Activated T-cell treated with anti-CD3 and anti-CD28 coated beads, Interleukin-2, amount 50 U/mL, for 24 hours (primary cell): ENCODE results near the gene GABRG2.

Experiments
- DNase-seq: peaks from one replicate; pipeline ENCODE4 v3.0.0-alpha.2; 2020
- H3K27ac Mint-ChIP-seq: 2 replicates; pipeline ENCODE4 v1.8.0; 2020; ENCODE audit warnings: mild to moderate bottlenecking, mixed read lengths
- H3K27me3 Mint-ChIP-seq: 2 replicates; pipeline ENCODE4 v1.8.0; 2020; ENCODE audit warnings: mixed read lengths
- H3K36me3 Mint-ChIP-seq: 2 replicates; pipeline ENCODE4 v1.8.0; 2020; ENCODE audit warnings: low read depth, mixed read lengths
- H3K4me1 Mint-ChIP-seq: 2 replicates; pipeline ENCODE4 v1.8.0; 2020; ENCODE audit warnings: low read depth, mixed read lengths
- H3K4me3 Mint-ChIP-seq: 2 replicates; pipeline ENCODE4 v1.8.0; 2020; ENCODE audit warnings: mild to moderate bottlenecking, moderate library complexity, mixed read lengths
- H3K9me3 Mint-ChIP-seq: 2 replicates; pipeline ENCODE4 v1.8.0; 2020; ENCODE audit warnings: mixed read lengths

Gene GABRG2

GRCh38 chr5:162132348-162132747 is 64.8 kb downstream of the GABRG2 start:
- Mint-ChIP-seq H3K27ac (no peak overlapping the region), H3K9me3 (peaks cover 2% of the 10 kb centered on the region), H3K4me3 (no peak overlapping the region), H3K36me3 (no peaks in the 10 kb centered on the region), H3K4me1 (no peaks in the 10 kb centered on the region), H3K27me3 (no peaks in the 10 kb centered on the region)
- no peak for DNase-seq

DNA sequence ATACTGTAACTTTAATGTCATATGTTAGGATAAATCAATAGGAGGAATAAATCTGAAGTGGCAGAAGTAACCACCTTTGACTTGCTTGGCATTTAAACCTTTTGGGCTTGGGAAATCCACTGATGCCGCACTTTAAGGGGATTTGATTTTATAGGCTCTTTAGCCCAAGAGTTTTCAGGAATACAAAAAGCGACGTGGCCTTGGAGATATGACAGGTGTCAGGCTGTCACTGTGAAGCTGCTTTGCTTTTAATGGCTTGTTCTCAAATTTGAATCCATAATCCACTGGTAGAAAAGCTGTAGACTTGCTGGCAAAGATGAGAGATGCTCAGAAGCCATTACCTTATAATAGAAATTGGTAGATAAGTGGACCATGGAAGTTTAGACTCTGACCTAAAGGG is 71.6 kb downstream of the GABRG2 start:
- no peaks in the 10 kb centered on the region for H3K27me3 Mint-ChIP-seq
- no peak overlapping the region for H3K27ac Mint-ChIP-seq
- H3K4me3 Mint-ChIP-seq = no peak overlapping the region
- no peaks in the 10 kb centered on the region for H3K4me1 Mint-ChIP-seq
- peaks cover 14% of the 10 kb centered on the region for H3K9me3 Mint-ChIP-seq
- H3K36me3 Mint-ChIP-seq = no peaks in the 10 kb centered on the region
- DNase-seq = no peak

DNA sequence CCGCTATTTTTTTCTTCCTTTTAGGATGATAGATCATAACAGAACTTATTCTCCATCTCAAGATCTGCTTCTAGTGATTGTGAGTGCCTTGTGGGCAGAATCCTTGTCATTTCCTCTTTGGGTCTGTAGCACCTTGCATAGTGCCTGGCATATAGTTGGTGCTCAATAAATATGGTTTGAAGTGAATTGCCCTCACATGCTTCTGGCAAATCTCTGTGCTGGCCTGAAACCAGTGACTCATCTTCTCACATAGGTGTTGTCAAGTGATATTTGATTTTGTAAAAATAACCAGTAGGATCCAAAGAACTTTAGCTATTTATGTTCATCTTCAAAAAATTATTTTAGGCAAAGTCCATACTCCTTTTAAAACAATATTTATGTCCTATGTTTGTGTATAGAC is 86.7 kb downstream of the GABRG2 start:
- no peak overlapping the region for H3K4me3 Mint-ChIP-seq
- H3K4me1 Mint-ChIP-seq = no peaks in the 10 kb centered on the region
- no peak for DNase-seq
- H3K27me3 Mint-ChIP-seq = no peaks in the 10 kb centered on the region
- H3K9me3 Mint-ChIP-seq = peaks cover 10% of the 10 kb centered on the region
- no peak overlapping the region for H3K27ac Mint-ChIP-seq
- H3K36me3 Mint-ChIP-seq = no peaks in the 10 kb centered on the region

DNA sequence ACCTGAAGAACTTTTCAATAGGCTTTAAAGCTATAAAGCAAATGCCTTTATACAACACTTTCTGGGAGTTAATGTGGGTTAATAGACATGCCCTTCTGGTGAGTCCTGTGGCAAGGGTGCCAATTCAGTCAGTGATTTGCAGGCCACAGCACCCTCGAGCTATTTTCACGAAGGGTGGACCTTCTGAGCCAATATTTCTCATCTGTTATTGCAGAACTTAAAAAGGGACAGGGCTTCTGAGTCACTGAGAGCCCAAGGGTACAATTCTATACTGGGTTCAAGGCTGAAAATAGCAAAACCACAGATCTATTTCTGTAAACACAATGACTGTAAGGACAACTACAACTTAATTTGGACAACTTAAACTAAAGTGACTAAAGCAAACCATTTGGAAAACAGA is 92.8 kb downstream of the GABRG2 start:
- Mint-ChIP-seq H3K9me3 (peaks cover 12% of the 10 kb centered on the region), H3K36me3 (no peaks in the 10 kb centered on the region), H3K27ac (no peak overlapping the region), H3K27me3 (no peaks in the 10 kb centered on the region), H3K4me1 (no peaks in the 10 kb centered on the region), H3K4me3 (no peak overlapping the region)
- no peak for DNase-seq

- Mint-ChIP-seq H3K9me3 (peaks cover 21% of the 10 kb centered on the region), H3K27ac (no peak overlapping the region), H3K27me3 (no peaks in the 10 kb centered on the region), H3K4me1 (no peaks in the 10 kb centered on the region), H3K4me3 (no peak overlapping the region), H3K36me3 (no peaks in the 10 kb centered on the region)
- DNase-seq = no peak
These were observed 96.1 kb downstream of the GABRG2 start for GRCh38 chr5:162163663-162164062.

GRCh38 chr5:162174358-162174974 is 106.9 kb downstream of the GABRG2 start:
- H3K27ac Mint-ChIP-seq = no peak overlapping the region
- no peak overlapping the region for H3K4me3 Mint-ChIP-seq
- DNase-seq = no peak
- peaks cover under 1% of the 10 kb centered on the region for H3K9me3 Mint-ChIP-seq
- H3K36me3 Mint-ChIP-seq = no peaks in the 10 kb centered on the region
- no peaks in the 10 kb centered on the region for H3K27me3 Mint-ChIP-seq
- H3K4me1 Mint-ChIP-seq = no peaks in the 10 kb centered on the region

DNA sequence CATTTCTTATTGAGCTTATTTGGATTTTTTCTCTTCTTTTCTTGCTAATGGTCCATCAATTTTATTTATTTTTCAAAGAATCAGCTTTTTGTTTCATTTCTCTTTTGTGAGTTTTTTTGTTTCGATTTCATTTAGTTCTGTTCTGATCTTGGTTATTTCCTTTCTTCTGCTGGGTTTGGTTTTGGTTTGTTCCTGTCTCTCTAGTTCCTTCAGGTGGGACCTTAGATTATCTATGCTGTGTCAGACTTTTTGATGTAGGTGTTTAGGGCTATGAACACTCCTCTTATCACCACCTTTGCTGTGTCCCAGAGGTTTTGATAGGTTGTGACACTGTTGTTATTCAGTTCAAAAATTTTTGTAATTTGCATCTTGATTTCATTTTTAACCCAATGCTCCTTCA is 119.8 kb downstream of the GABRG2 start:
- H3K9me3 Mint-ChIP-seq = peaks cover 17% of the 10 kb centered on the region
- H3K4me3 Mint-ChIP-seq = no peak overlapping the region
- no peak for DNase-seq
- no peak overlapping the region for H3K27ac Mint-ChIP-seq
- no peaks in the 10 kb centered on the region for H3K27me3 Mint-ChIP-seq
- H3K36me3 Mint-ChIP-seq = no peaks in the 10 kb centered on the region
- no peaks in the 10 kb centered on the region for H3K4me1 Mint-ChIP-seq

GRCh38 chr5:162189719-162190118 is 122.1 kb downstream of the GABRG2 start:
- no peak for DNase-seq
- Mint-ChIP-seq H3K27ac (no peak overlapping the region), H3K27me3 (no peaks in the 10 kb centered on the region), H3K9me3 (peaks cover 18% of the 10 kb centered on the region), H3K36me3 (no peaks in the 10 kb centered on the region), H3K4me1 (no peaks in the 10 kb centered on the region), H3K4me3 (no peak overlapping the region)

- Mint-ChIP-seq H3K27me3 (no peaks in the 10 kb centered on the region), H3K4me3 (no peak overlapping the region), H3K36me3 (no peaks in the 10 kb centered on the region), H3K4me1 (no peaks in the 10 kb centered on the region), H3K27ac (no peak overlapping the region), H3K9me3 (peaks cover 10% of the 10 kb centered on the region)
- no peak for DNase-seq
These were observed 125.4 kb downstream of the GABRG2 start for GRCh38 chr5:162193012-162193411.

DNA sequence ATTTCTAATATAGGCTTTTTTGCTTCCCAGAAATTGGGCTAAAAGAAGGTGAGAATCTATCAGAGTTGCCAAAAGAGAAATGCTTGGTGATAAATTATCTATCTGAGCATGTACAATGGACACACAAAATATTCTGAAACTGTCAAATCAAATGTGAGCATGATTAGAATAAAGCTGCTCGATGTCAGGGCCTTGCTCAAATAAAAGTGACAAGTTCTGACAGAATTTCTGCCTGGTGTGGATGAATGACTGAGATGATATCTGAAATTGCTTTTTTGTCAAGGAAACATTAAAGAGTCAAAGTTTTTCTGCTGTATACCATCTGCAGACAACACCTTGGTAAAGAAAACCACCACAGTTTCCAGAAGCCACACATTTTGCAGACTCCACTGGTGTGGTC is 128.8 kb downstream of the GABRG2 start:
- Mint-ChIP-seq H3K27ac (no peak overlapping the region), H3K4me3 (no peak overlapping the region), H3K36me3 (no peaks in the 10 kb centered on the region), H3K4me1 (no peaks in the 10 kb centered on the region), H3K27me3 (no peaks in the 10 kb centered on the region), H3K9me3 (peaks cover 13% of the 10 kb centered on the region)
- DNase-seq = no peak

GRCh38 chr5:162202285-162202880 is 134.8 kb downstream of the GABRG2 start:
- no peak for DNase-seq
- Mint-ChIP-seq H3K27me3 (no peaks in the 10 kb centered on the region), H3K4me3 (no peak overlapping the region), H3K4me1 (no peaks in the 10 kb centered on the region), H3K27ac (no peak overlapping the region), H3K9me3 (peaks cover 11% of the 10 kb centered on the region), H3K36me3 (no peaks in the 10 kb centered on the region)
